BLaER1 treated with 17β-estradiol and CSF1 and Interleukin-3, amounts not matched to agents 10 nM and 100 nM (cell line): ENCODE data around the gene SLC35F6.

ENCODE experiments used
- H3K27ac ChIP-seq, 11 experiments: shearing (Covaris generic); formaldehyde crosslinking; 2 replicates each; pipeline ENCODE4 v1.8.1; 2022
- H3K27me3 ChIP-seq, 11 experiments: shearing (Covaris generic); formaldehyde crosslinking; 2 replicates each; pipeline ENCODE4 v1.8.1; 2022
- H3K36me3 ChIP-seq, 11 experiments: shearing (Covaris generic); formaldehyde crosslinking; 2 replicates each; pipeline ENCODE4 v1.8.1; 2022
- H3K4me1 ChIP-seq, 10 experiments: shearing (Covaris generic); formaldehyde crosslinking; 2 replicates each; pipeline ENCODE4 v1.8.1; 2022
- H3K4me2 ChIP-seq, 11 experiments: shearing (Covaris generic); formaldehyde crosslinking; 2 replicates each; pipeline ENCODE4 v1.8.1; 2022
- H3K4me3 ChIP-seq, 10 experiments: shearing (Covaris generic); formaldehyde crosslinking; 2 replicates each; pipeline ENCODE4 v1.8.1; 2022
- H3K9ac ChIP-seq, 11 experiments: shearing (Covaris generic); formaldehyde crosslinking; 2 replicates each; pipeline ENCODE4 v1.8.1; 2022
- H3K9me3 ChIP-seq, 11 experiments: shearing (Covaris generic); formaldehyde crosslinking; replicated peaks in 1 of 11; 2 replicates each; pipeline ENCODE4 v1.8.1; 2022
- H4K20me1 ChIP-seq, 11 experiments: shearing (Covaris generic); formaldehyde crosslinking; 2 replicates each; pipeline ENCODE4 v1.8.1; 2022
- Cebpa-rat ChIP-seq, 11 experiments: shearing (Covaris generic); IDR thresholded peaks; 2 replicates each; pipeline ENCODE4 v1.8.1; 2022

The SLC35F6 gene

GRCh38 chr2:26721115-26722032 lies 42.7 kb upstream of the SLC35F6 start:
- peak overlapping the region; percentile 57 to 91 (median 80) for H3K4me2 ChIP-seq
- peak overlapping the region in 9 of 11 experiments; percentile 56 to 85 (median 75); a peak in 18 of 22 replicates for H3K27ac ChIP-seq
- H3K9ac ChIP-seq: peak overlapping the region in 9 of 11 experiments; percentile 30 to 67 (median 51); a peak in 15 of 22 replicates
- no peak overlapping the region for H3K4me3 ChIP-seq
- no peaks in the 10 kb centered on the region for H4K20me1 ChIP-seq
- peaks cover 24 to 39% (median 29%) of the 10 kb centered on the region in 10 experiments for H3K4me1 ChIP-seq
- H3K27me3 ChIP-seq: no peaks in the 10 kb centered on the region
- no peak for TF ChIP-seq Cebpa-rat (IDR thresholded peaks at IDR 0.05)
- H3K36me3 ChIP-seq: no peaks in the 10 kb centered on the region
- no peaks in the 10 kb centered on the region for H3K9me3 ChIP-seq

GRCh38 chr2:26722328-26722727 lies 41.8 kb upstream of the SLC35F6 start:
- no peak overlapping the region for H3K27ac ChIP-seq
- H4K20me1 ChIP-seq: no peaks in the 10 kb centered on the region
- H3K27me3 ChIP-seq: no peaks in the 10 kb centered on the region
- H3K9ac ChIP-seq: no peak overlapping the region
- no peaks in the 10 kb centered on the region for H3K9me3 ChIP-seq
- H3K4me1 ChIP-seq: peaks cover 24 to 39% (median 29%) of the 10 kb centered on the region in 10 experiments
- H3K4me3 ChIP-seq: no peak overlapping the region
- no peaks in the 10 kb centered on the region for H3K36me3 ChIP-seq
- TF ChIP-seq Cebpa-rat (IDR thresholded peaks at IDR 0.05): no peak
- H3K4me2 ChIP-seq: no peak overlapping the region

GRCh38 chr2:26722911-26723310 lies 41.2 kb upstream of the SLC35F6 start:
- no peak overlapping the region for H3K9ac ChIP-seq
- H3K4me2 ChIP-seq: no peak overlapping the region
- TF ChIP-seq Cebpa-rat (IDR thresholded peaks at IDR 0.05): no peak

GRCh38 chr2:26723475-26723874 lies 40.6 kb upstream of the SLC35F6 start:
- H3K4me2 ChIP-seq: peak overlapping the region in 3 of 11 experiments; percentile 13 to 44 (median 25); a peak in 4 of 22 replicates
- H3K27ac ChIP-seq: peak overlapping the region in 1 of 11 experiments; percentile 36; a peak in 3 of 22 replicates
- no peak for TF ChIP-seq Cebpa-rat (IDR thresholded peaks at IDR 0.05)

More at GRCh38 chr2:26722911-26723310, 41.2 kb upstream of the SLC35F6 start:
- H3K27ac ChIP-seq: peak overlapping the region in 1 of 11 experiments; percentile 36; a peak in 4 of 22 replicates
- no peaks in the 10 kb centered on the region for H3K36me3 ChIP-seq
- no peak overlapping the region for H3K4me3 ChIP-seq
- H3K4me1 ChIP-seq: peaks cover 24 to 39% (median 29%) of the 10 kb centered on the region in 10 experiments
- H3K9me3 ChIP-seq: no peaks in the 10 kb centered on the region
- no peaks in the 10 kb centered on the region for H4K20me1 ChIP-seq
- peaks cover 0 to under 1% (median 0%) of the 10 kb centered on the region in 11 experiments; a peak in 1 of 22 replicates for H3K27me3 ChIP-seq

GRCh38 chr2:26723991-26724750 lies 39.9 kb upstream of the SLC35F6 start:
- no peak overlapping the region for H3K4me3 ChIP-seq
- peak overlapping the region in 3 of 11 experiments; percentile 18 to 25 (median 18); a peak in 4 of 22 replicates for H3K27ac ChIP-seq
- no peaks in the 10 kb centered on the region for H3K36me3 ChIP-seq
- H3K4me2 ChIP-seq: peak overlapping the region in 4 of 11 experiments; percentile 1 to 44 (median 19); a peak in 6 of 22 replicates
- peak overlapping the region in 1 of 11 experiments; percentile 0; a peak in 1 of 22 replicates for H3K9ac ChIP-seq
- peaks cover 24 to 38% (median 31%) of the 10 kb centered on the region in 10 experiments for H3K4me1 ChIP-seq
- TF ChIP-seq Cebpa-rat (IDR thresholded peaks at IDR 0.05): no peak
- 0 out of 22 replicates have a peak, but pooled peaks cover 0 to 4% (median 0%) of the 10 kb centered on the region in 11 experiments for H4K20me1 ChIP-seq
- peaks cover 0 to 8% (median 4%) of the 10 kb centered on the region in 11 experiments; a peak in 9 of 22 replicates for H3K27me3 ChIP-seq
- H3K9me3 ChIP-seq: no peaks in the 10 kb centered on the region

More at GRCh38 chr2:26723475-26723874, 40.6 kb upstream of the SLC35F6 start:
- H3K4me1 ChIP-seq: peaks cover 24 to 39% (median 31%) of the 10 kb centered on the region in 10 experiments
- H3K27me3 ChIP-seq: peaks cover 0 to 6% (median 3%) of the 10 kb centered on the region in 11 experiments; a peak in 9 of 22 replicates
- no peaks in the 10 kb centered on the region for H4K20me1 ChIP-seq
- H3K36me3 ChIP-seq: no peaks in the 10 kb centered on the region
- H3K9me3 ChIP-seq: no peaks in the 10 kb centered on the region
- no peak overlapping the region for H3K4me3 ChIP-seq
- no peak overlapping the region; a peak in 1 of 22 replicates for H3K9ac ChIP-seq

GRCh38 chr2:26724784-26725520 lies 39.1 kb upstream of the SLC35F6 start:
- Histone ChIP-seq H3K27me3 (peaks cover 0 to 8% (median 4%) of the 10 kb centered on the region in 11 experiments; a peak in 9 of 22 replicates), H3K9me3 (no peaks in the 10 kb centered on the region), H3K4me3 (no peak overlapping the region), H3K4me2 (0 out of 22 replicates have a peak overlapping the region, but pooled peaks of 1 of the 11 experiments have one; percentile 44), H3K27ac (peak overlapping the region in 2 of 11 experiments; percentile 18 to 25; a peak in 2 of 22 replicates), H3K36me3 (no peaks in the 10 kb centered on the region), H3K4me1 (peaks cover 21 to 32% (median 29%) of the 10 kb centered on the region in 10 experiments), H4K20me1 (peaks cover 0 to 4% (median 0%) of the 10 kb centered on the region in 11 experiments; a peak in 1 of 22 replicates), H3K9ac (no peak overlapping the region)
- TF ChIP-seq Cebpa-rat (IDR thresholded peaks at IDR 0.05): no peak

GRCh38 chr2:26725521-26725820 lies 38.6 kb upstream of the SLC35F6 start:
- Histone ChIP-seq H3K4me1 (peaks cover 15 to 28% (median 24%) of the 10 kb centered on the region in 10 experiments), H3K4me2 (no peak overlapping the region), H3K9ac (no peak overlapping the region), H3K4me3 (no peak overlapping the region), H3K9me3 (no peaks in the 10 kb centered on the region), H3K27me3 (peaks cover 0 to 8% (median 4%) of the 10 kb centered on the region in 11 experiments; a peak in 9 of 22 replicates), H3K36me3 (no peaks in the 10 kb centered on the region), H4K20me1 (peaks cover 0 to 6% (median 0%) of the 10 kb centered on the region in 11 experiments; a peak in 1 of 22 replicates), H3K27ac (no peak overlapping the region)
- TF ChIP-seq Cebpa-rat (IDR thresholded peaks at IDR 0.05): no peak

GRCh38 chr2:26726228-26726627 lies 37.9 kb upstream of the SLC35F6 start:
- no peak overlapping the region for H3K27ac ChIP-seq
- H3K4me3 ChIP-seq: no peak overlapping the region
- H4K20me1 ChIP-seq: peaks cover 0 to 6% (median 0%) of the 10 kb centered on the region in 11 experiments; a peak in 1 of 22 replicates
- no peak overlapping the region for H3K4me2 ChIP-seq
- H3K36me3 ChIP-seq: no peaks in the 10 kb centered on the region
- peaks cover 0 to 8% (median 4%) of the 10 kb centered on the region in 11 experiments; a peak in 9 of 22 replicates for H3K27me3 ChIP-seq
- H3K4me1 ChIP-seq: peaks cover 8 to 25% (median 18%) of the 10 kb centered on the region in 10 experiments
- H3K9me3 ChIP-seq: no peaks in the 10 kb centered on the region
- no peak overlapping the region for H3K9ac ChIP-seq
- TF ChIP-seq Cebpa-rat (IDR thresholded peaks at IDR 0.05): no peak
